Esophagus (tissue), 2 donors: Measurements from ENCODE around the gene KLHL6. TPM values are rescaled to one million over a fixed set of nuclear protein-coding genes. Genes with fewer than 3 reads are reported as not detected.

ENCODE experiments used
- H3K27ac ChIP-seq, 2 donors: one replicate each; pipeline ENCODE4 v1.5.1; 2013; ENCODE audit warnings: low read depth in 2 of 2, mild to moderate bottlenecking in 2 of 2, inconsistent platforms in 1 of 2, low read length in 1 of 2, moderate library complexity in 1 of 2
- H3K27me3 ChIP-seq, 2 donors: one replicate each; pipeline ENCODE4 v1.6.1; 2013; ENCODE audit warnings: low read length in 2 of 2, control low read depth in 1 of 2, mild to moderate bottlenecking in 1 of 2; ENCODE audit not compliant: insufficient read depth in 2 of 2, control insufficient read depth in 1 of 2
- H3K36me3 ChIP-seq, 2 donors: one replicate each; pipeline ENCODE4 v1.6.1; 2013; ENCODE audit warnings: low read length in 1 of 2; ENCODE audit not compliant: control insufficient read depth in 2 of 2, insufficient read depth in 2 of 2
- H3K4me1 ChIP-seq, 2 donors: one replicate each; pipeline ENCODE4 v1.6.1; 2013; ENCODE audit warnings: low read length in 1 of 2; ENCODE audit not compliant: control insufficient read depth in 2 of 2, insufficient read depth in 2 of 2
- H3K4me3 ChIP-seq, 2 donors: one replicate each; pipeline ENCODE4 v1.5.1; 2013; ENCODE audit warnings: low read length in 2 of 2, mild to moderate bottlenecking in 2 of 2, low read depth in 1 of 2, moderate library complexity in 1 of 2
- H3K9me3 ChIP-seq, 2 donors: one replicate each; pipeline ENCODE4 v1.6.1; 2013; ENCODE audit warnings: mild to moderate bottlenecking in 2 of 2, low read depth in 1 of 2, low read length in 1 of 2, moderate library complexity in 1 of 2; ENCODE audit not compliant: control insufficient read depth in 2 of 2, insufficient read depth in 1 of 2
- WGBS, 2 donors: extraction: QIAGEN DNeasy Blood & Tissue Kit; methylation state at CpG; one replicate each; pipeline ENCODE4 v1.1.7; 2013; 5-methylcytosine and 5-hydroxymethylcytosine counted together
- polyA plus RNA-seq, 2 donors: library from polyadenylated mRNA; stranded (reverse); fragments of 200-250 nt; gene quantifications; one replicate each; pipeline ENCODE4 v1.2.3, GENCODE V29; 2013
- donor health status: healthy with polysubstance abuse.
- donor health status: Bipolar disorder and iron deficiency.

KLHL6 gene
- polyA plus RNA-seq, 2 donors: 0.16 to 0.26 TPM

- Histone ChIP-seq H3K27me3 (no peaks in the 10 kb centered on the region), H3K36me3 (no peaks in the 10 kb centered on the region), H3K27ac (no peak overlapping the region), H3K4me3 (no peak overlapping the region), H3K4me1 (no peaks in the 10 kb centered on the region), H3K9me3 (peaks cover 0 to 3% of the 10 kb centered on the region in 2 donors)
- WGBS, 2 donors: 91 to 92% methylated on average over 15 of the region's 15 CpGs
Observed at GRCh38 chr3:183500981-183501704, 54.4 kb downstream of the KLHL6 start.

GRCh38 chr3:183500319-183500718 lies 55.2 kb downstream of the KLHL6 start:
- no peak overlapping the region for H3K27ac ChIP-seq
- H3K4me3 ChIP-seq: no peak overlapping the region
- 75 to 88% methylated on average over 4 of the region's 4 CpGs for WGBS, 2 donors
- H3K4me1 ChIP-seq: no peaks in the 10 kb centered on the region
- H3K36me3 ChIP-seq: no peaks in the 10 kb centered on the region
- H3K9me3 ChIP-seq: peaks cover 0 to 3% of the 10 kb centered on the region in 2 donors
- H3K27me3 ChIP-seq: no peaks in the 10 kb centered on the region

GRCh38 chr3:183498634-183499033 lies 56.9 kb downstream of the KLHL6 start:
- Histone ChIP-seq H3K36me3 (no peaks in the 10 kb centered on the region), H3K27ac (no peak overlapping the region), H3K4me3 (no peak overlapping the region), H3K9me3 (peaks cover 0 to 3% of the 10 kb centered on the region in 2 donors), H3K4me1 (no peaks in the 10 kb centered on the region), H3K27me3 (no peaks in the 10 kb centered on the region)
- WGBS, 2 donors: 84 to 93% methylated on average over 6 of the region's 6 CpGs

- Histone ChIP-seq H3K36me3 (no peaks in the 10 kb centered on the region), H3K27ac (no peak overlapping the region), H3K4me1 (no peaks in the 10 kb centered on the region), H3K27me3 (no peaks in the 10 kb centered on the region), H3K4me3 (no peak overlapping the region), H3K9me3 (peaks cover 0 to 3% of the 10 kb centered on the region in 2 donors)
- WGBS, 2 donors: 92 to 95% methylated on average over 3 of the region's 3 CpGs
Observed at GRCh38 chr3:183497313-183497712, 58.2 kb downstream of the KLHL6 start.

- Histone ChIP-seq H3K27me3 (no peaks in the 10 kb centered on the region), H3K9me3 (peaks cover 0 to 3% of the 10 kb centered on the region in 2 donors), H3K36me3 (no peaks in the 10 kb centered on the region), H3K27ac (no peak overlapping the region), H3K4me1 (peaks cover 1 to 3% of the 10 kb centered on the region in 2 donors), H3K4me3 (no peak overlapping the region)
- WGBS, 2 donors: 91 to 96% methylated on average over 1 of the region's 1 CpG
Observed at GRCh38 chr3:183496311-183496710, 59.2 kb downstream of the KLHL6 start.

- H3K27me3 ChIP-seq: no peaks in the 10 kb centered on the region
- H3K4me3 ChIP-seq: no peak overlapping the region
- no peaks in the 10 kb centered on the region for H3K9me3 ChIP-seq
- 83 to 89% methylated on average over 2 of the region's 2 CpGs for WGBS, 2 donors
- peaks cover 4 to 5% of the 10 kb centered on the region in 2 donors for H3K4me1 ChIP-seq
- H3K27ac ChIP-seq: no peak overlapping the region
- no peaks in the 10 kb centered on the region for H3K36me3 ChIP-seq
Observed at GRCh38 chr3:183494341-183494740, 61.2 kb downstream of the KLHL6 start.

GRCh38 chr3:183493296-183494045 lies 62.0 kb downstream of the KLHL6 start:
- no peaks in the 10 kb centered on the region for H3K27me3 ChIP-seq

GRCh38 chr3:183492849-183493179 lies 62.7 kb downstream of the KLHL6 start:
- H3K36me3 ChIP-seq: no peaks in the 10 kb centered on the region
- H3K27me3 ChIP-seq: no peaks in the 10 kb centered on the region
- no peaks in the 10 kb centered on the region for H3K9me3 ChIP-seq
- H3K4me3 ChIP-seq: no peak overlapping the region
- H3K4me1 ChIP-seq: peaks cover 4 to 5% of the 10 kb centered on the region in 2 donors
- WGBS, 2 donors: 48 to 57% methylated on average over 4 of the region's 4 CpGs
- H3K27ac ChIP-seq: no peak overlapping the region

More at GRCh38 chr3:183493296-183494045, 62.0 kb downstream of the KLHL6 start:
- H3K9me3 ChIP-seq: no peaks in the 10 kb centered on the region
- 90 to 93% methylated on average over 4 of the region's 4 CpGs for whole genome bisulfite sequencing, 2 donors
- H3K4me1 ChIP-seq: peaks cover 4 to 5% of the 10 kb centered on the region in 2 donors
- H3K36me3 ChIP-seq: no peaks in the 10 kb centered on the region
- H3K27ac ChIP-seq: no peak overlapping the region
- H3K4me3 ChIP-seq: no peak overlapping the region

GRCh38 chr3:183491923-183492848 lies 63.3 kb downstream of the KLHL6 start:
- Histone ChIP-seq H3K4me3 (no peak overlapping the region), H3K4me1 (peaks cover 4 to 5% of the 10 kb centered on the region in 2 donors), H3K27ac (no peak overlapping the region), H3K36me3 (no peaks in the 10 kb centered on the region), H3K27me3 (no peaks in the 10 kb centered on the region), H3K9me3 (no peaks in the 10 kb centered on the region)
- WGBS, 2 donors: 94% methylated on average over 45 of the region's 45 CpGs
